LHCN-M2 (cell line): ENCODE measurements around the gene NAT14. TPM values are rescaled to one million over a fixed set of nuclear protein-coding genes. Genes with fewer than 3 reads are reported as not detected.
"Not testable (repeated sequence)": the region's sequence is repeated elsewhere in the genome, so short reads cannot be mapped to it uniquely, and the experiment has no call there.

ENCODE experiments used
- DNase-seq: peaks from one replicate; pipeline ENCODE4 v3.0.0-alpha.2; 2012; ENCODE audit warnings: low read depth
- total RNA-seq: library from RNA; depleted of rRNA; stranded (reverse); fragments of >200 nt; gene quantifications from 2 replicates; pipeline ENCODE4 v1.2.3, GENCODE V29; 2014

Gene NAT14
- total RNA-seq, 1 experiment from 2014 or later, result 25.8 TPM

- DNase-seq, result no peak
These were observed 17.4 kb downstream of the NAT14 start for GRCh38 chr19:55502197-55502952.

GRCh38 chr19:55503157-55503501, 18.1 kb downstream of the NAT14 start:
- no peak for DNase-seq

DNA sequence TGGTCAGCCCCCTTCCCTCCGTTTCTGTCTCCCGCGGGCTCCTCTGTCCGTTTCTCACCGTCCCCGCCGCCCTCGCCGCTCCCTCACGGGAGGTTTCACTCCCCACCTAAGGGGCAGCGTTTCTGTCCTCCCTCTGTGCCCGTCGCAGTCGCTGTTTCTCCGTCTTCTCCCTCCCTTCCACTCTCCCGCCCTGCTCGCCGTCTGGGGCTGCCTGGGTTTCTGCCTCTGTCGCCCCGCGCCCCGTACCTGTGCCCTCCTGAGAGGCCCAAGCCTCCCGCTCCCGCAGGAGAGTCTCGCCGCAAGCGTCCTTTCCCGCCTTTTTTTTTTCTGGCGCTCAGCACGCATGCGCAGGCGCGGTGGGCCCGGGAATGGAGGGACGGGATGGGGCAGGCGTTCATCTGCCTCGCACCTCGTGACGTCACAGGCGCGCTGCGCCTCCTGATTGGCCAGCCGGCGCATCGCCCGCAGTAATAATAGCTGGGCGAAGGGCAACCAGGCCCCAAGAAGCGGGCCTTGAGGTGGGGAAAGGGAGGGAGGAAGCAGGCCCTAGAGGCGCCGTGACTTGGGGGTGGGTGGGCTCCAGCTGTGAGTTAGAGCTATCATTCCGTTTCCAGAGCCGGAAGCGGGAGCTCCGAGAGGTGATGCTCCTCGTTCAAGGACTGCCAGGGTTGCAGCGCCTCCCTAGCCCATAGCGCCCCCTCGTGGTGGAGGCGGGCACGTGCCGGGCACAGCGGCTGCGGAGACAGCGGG, 18.7 kb downstream of the NAT14 start:
- DNase-seq, result peak; percentile 88

- DNase-seq, result no peak
These were observed 19.2 kb downstream of the NAT14 start for GRCh38 chr19:55504252-55504603.

DNA sequence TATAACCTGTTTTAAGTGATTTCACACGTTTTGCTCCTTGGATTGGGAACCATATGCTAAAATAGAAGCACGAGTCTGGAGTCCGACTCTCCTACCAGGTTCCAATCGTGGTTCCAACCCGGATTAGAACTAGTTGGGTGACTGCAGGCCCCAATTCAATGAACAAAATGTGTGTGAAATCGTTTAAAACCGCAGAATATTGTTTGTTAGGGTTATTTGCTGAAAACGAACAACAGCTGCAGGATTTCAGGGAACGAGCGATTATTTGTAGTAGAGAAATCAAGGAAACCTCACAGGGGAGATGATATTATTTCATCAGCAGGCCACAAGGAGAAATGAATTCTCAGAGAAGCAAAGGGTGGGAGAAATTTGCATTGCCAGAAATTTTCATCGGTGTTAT, 20.0 kb downstream of the NAT14 start:
- no peak for DNase-seq

GRCh38 chr19:55508120-55508519, 23.1 kb downstream of the NAT14 start:
- DNase-seq, result no peak

GRCh38 chr19:55516878-55517620, 32.1 kb downstream of the NAT14 start:
- DNase-seq, result peak; percentile 87

GRCh38 chr19:55519451-55520311, 34.7 kb downstream of the NAT14 start:
- DNase-seq, result peak; percentile 74

- DNase-seq, result no peak
These were observed 35.8 kb downstream of the NAT14 start for GRCh38 chr19:55520691-55521292.

GRCh38 chr19:55525289-55526101, 40.5 kb downstream of the NAT14 start:
- no peak for DNase-seq

GRCh38 chr19:55526216-55527196, 41.5 kb downstream of the NAT14 start:
- peak; percentile 57 for DNase-seq

DNA sequence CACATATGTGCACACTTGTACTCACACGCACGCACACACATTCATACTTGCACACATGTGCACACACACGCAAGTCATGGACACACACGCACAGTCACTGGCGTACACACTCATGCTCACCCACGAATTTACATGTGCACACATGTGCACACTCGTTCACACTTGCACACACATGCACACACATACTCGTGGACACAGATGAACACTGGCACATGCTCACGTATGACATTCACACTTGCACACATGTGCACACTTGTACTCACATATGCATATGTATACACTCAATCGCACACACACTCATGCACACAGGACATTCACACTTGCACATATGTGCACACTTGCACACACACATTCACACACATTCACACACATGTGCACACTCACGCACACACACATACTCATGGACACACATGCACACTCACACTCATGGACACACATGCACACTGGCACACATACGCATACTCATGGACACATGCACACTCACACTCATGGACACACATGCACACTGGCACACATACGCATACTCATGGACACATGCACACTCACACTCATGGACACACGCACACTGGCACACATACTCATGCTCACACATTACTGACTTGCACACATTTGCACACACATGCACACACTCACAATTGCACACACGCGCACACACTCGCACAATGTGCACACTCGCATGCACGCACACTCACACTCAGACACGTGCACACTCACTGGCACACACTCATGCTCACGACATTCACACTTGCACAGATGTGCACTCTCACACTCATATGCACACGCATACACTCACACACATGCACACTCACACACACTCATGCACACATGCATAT, 42.4 kb downstream of the NAT14 start:
- DNase-seq, result no peak

DNA sequence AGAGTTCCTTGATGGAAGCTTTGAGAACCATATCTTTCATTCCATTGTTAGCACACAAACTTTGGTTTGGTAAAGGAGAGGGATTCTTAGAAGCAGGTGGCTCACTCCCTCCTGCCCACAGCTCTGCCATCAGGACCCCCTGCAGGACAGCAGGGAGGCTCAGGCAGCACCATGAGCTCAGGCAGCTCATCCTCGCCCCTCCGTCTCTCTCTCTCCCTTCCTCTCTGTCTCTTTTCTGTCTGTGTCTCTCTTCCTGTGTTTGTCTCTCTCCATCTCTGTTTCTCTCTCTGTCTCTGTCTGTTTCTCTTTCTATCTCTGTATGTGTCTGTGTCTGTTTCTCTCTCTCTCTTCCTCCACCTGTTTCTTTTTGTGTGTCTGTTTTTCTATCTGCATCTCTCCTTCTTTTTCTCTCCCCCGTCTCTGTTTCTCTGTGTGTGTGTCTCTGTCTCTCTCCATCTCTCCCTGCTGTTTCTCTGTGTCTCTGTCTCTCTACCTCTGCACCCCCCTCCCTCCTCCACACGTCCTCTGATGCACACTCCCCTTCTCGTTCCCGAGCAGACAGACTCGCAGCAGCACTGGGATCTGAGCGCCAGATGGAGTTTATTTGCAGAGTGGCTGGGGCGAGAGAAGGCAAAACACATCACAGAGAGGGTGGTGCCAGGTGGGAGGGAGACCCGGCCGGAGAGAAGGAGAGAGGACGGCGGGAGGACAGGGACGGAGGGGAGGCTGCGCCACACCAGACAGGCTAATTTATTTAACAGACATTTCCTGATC, 43.2 kb downstream of the NAT14 start:
- no peak for DNase-seq

- no peak for DNase-seq
These were observed 44.7 kb downstream of the NAT14 start for GRCh38 chr19:55529636-55530234.

DNA sequence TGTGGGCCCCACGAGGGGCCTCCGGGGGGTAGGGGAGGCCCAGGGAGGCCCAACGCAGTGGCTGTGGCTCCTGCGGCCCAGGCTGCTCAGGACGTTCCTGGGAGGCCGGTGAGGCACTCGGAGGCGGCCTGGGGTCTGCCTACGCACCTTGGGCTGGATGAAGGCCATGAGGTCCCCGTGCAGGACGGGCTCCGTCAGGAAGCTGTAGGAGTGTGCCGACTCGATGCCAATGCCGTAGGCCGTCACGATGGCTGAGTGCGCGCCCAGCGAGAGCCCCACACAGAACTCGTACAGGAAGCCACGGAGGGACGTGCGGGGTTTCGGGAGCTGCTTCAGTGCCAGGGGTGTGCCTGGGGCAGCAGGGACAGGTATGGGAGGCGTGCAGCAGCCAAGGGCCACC, 46.0 kb downstream of the NAT14 start:
- DNase-seq, result no peak

DNA sequence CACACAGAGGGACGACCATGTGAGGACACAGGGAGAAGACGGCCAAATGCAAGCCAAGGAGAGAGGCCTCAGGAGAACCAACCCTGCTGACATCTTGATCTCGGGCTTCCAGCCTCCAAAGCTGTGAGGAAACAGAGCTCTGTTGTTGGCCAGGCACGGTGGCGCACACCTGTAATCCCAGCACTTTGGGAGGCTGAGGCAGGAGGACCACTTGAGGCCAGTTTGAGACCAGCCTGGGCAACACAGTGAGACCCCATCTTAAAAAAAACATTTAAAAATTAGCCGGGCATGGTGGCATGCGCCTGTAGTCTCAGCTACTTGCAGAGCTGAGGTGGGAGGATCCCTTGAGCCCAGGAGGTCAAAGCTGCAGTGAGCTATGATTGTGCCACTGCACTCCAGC, 49.3 kb downstream of the NAT14 start:
- DNase-seq, result not testable (repeated sequence)
